GM23248 (cell line): ENCODE results near the gene FCN3. TPM values are rescaled to one million over a fixed set of nuclear protein-coding genes. Genes with fewer than 3 reads are reported as not detected.
A peak's percentile ranks its signal among the peaks of the same experiment; 100 is the strongest.

ENCODE experiments used
- DNase-seq: peaks from one replicate; pipeline ENCODE4 v3.0.0-alpha.2; 2015
- H2AFZ ChIP-seq: fragments of 200-600 bp; sonication (generic); 2 replicates; pipeline ENCODE4 v1.6.1; 2016; ENCODE audit warnings: antibody characterized with exemption
- H3F3A ChIP-seq: fragments of 200-600 bp; sonication (generic); 2 replicates; pipeline ENCODE4 v1.6.1; 2016; ENCODE audit warnings: mild to moderate bottlenecking, antibody characterized with exemption, mixed run types; ENCODE audit not compliant: insufficient read depth
- H3K27ac ChIP-seq: fragments of 200-600 bp; sonication (generic); 2 replicates; pipeline ENCODE4 v1.5.1; 2016; ENCODE audit warnings: mild to moderate bottlenecking
- H3K27me3 ChIP-seq: fragments of 200-600 bp; sonication (generic); replicated peaks from 2 replicates; pipeline ENCODE4 v1.6.1; 2016; ENCODE audit warnings: mild to moderate bottlenecking; ENCODE audit not compliant: insufficient read depth
- H3K36me3 ChIP-seq: fragments of 200-600 bp; sonication (generic); 2 replicates; pipeline ENCODE4 v1.6.1; 2016; ENCODE audit warnings: low read depth, mild to moderate bottlenecking
- H3K4me1 ChIP-seq: fragments of 200-600 bp; sonication (generic); 2 replicates; pipeline ENCODE4 v1.6.1; 2016; ENCODE audit warnings: mild to moderate bottlenecking; ENCODE audit not compliant: insufficient read depth
- H3K4me2 ChIP-seq: fragments of 200-600 bp; sonication (generic); one replicate; pipeline ENCODE4 v1.6.1; 2016; ENCODE audit warnings: mild to moderate bottlenecking; ENCODE audit not compliant: unreplicated experiment
- H3K4me3 ChIP-seq: fragments of 200-600 bp; sonication (generic); 2 replicates; pipeline ENCODE4 v1.5.1; 2016; ENCODE audit warnings: mild to moderate bottlenecking
- H3K79me2 ChIP-seq: fragments of 200-600 bp; sonication (generic); 2 replicates; pipeline ENCODE4 v1.6.1; 2016; ENCODE audit warnings: mild to moderate bottlenecking; ENCODE audit not compliant: insufficient read depth
- H3K9ac ChIP-seq: fragments of 200-600 bp; sonication (generic); 2 replicates; pipeline ENCODE4 v1.6.1; 2016; ENCODE audit warnings: mild to moderate bottlenecking
- H3K9me2 ChIP-seq: fragments of 200-600 bp; sonication (generic); 2 replicates; pipeline ENCODE4 v1.6.1; 2016; ENCODE audit warnings: mixed run types, mild to moderate bottlenecking, moderate library complexity; ENCODE audit not compliant: insufficient read depth
- H3K9me3 ChIP-seq: fragments of 200-600 bp; sonication (generic); one replicate; pipeline ENCODE4 v1.6.1; 2017; ENCODE audit warnings: low read depth
- H4K20me1 ChIP-seq: fragments of 200-600 bp; sonication (generic); 2 replicates; pipeline ENCODE4 v1.6.0; 2016; ENCODE audit not compliant: insufficient read depth
- EZH2 ChIP-seq: fragments of 200-600 bp; sonication (generic); IDR thresholded peaks from 2 replicates; pipeline ENCODE4 v1.6.1; 2018; ENCODE audit warnings: antibody characterized with exemption, mild to moderate bottlenecking; ENCODE audit not compliant: insufficient read depth, poor library complexity, severe bottlenecking
- EZH2phosphoT487 ChIP-seq: fragments of 200-600 bp; sonication (generic); IDR thresholded peaks from 2 replicates; pipeline ENCODE4 v1.6.1; 2018; ENCODE audit warnings: antibody characterized with exemption, moderate library complexity, mild to moderate bottlenecking, low read depth; ENCODE audit not compliant: insufficient read depth
- WGBS, 2 experiments: methylation state at CpG; one replicate each; pipeline ENCODE4 v1.1.6; 2015 to 2017; ENCODE audit warnings: low lambda C conversion rate in 2 of 2, low coverage in 1 of 2; ENCODE audit errors: missing lambda C conversion rate in 2 of 2; 5-methylcytosine and 5-hydroxymethylcytosine counted together
- in situ Hi-C: fragments of 300-500 bp; cut with MboI; formaldehyde crosslinking; loops from 2 replicates; pipeline ENCODE4 v1.15.0; 2020
- polyA plus RNA-seq: library from polyadenylated mRNA; unstranded; fragments of >200 nt; fragmentation: Nextera tagmentation; extraction: Ambion mirVana; gene quantifications from 2 replicates; pipeline ENCODE4 v1.2.1, GENCODE V29; 2016
- total RNA-seq: library from RNA; depleted of rRNA; stranded (reverse); fragments of >200 nt; shearing (Covaris generic); gene quantifications from 2 replicates; pipeline ENCODE4 v1.2.3, GENCODE V29; 2014

FCN3 gene
- total and polyA plus RNA-seq, 2 experiments from 2014 or later = not detected

DNA sequence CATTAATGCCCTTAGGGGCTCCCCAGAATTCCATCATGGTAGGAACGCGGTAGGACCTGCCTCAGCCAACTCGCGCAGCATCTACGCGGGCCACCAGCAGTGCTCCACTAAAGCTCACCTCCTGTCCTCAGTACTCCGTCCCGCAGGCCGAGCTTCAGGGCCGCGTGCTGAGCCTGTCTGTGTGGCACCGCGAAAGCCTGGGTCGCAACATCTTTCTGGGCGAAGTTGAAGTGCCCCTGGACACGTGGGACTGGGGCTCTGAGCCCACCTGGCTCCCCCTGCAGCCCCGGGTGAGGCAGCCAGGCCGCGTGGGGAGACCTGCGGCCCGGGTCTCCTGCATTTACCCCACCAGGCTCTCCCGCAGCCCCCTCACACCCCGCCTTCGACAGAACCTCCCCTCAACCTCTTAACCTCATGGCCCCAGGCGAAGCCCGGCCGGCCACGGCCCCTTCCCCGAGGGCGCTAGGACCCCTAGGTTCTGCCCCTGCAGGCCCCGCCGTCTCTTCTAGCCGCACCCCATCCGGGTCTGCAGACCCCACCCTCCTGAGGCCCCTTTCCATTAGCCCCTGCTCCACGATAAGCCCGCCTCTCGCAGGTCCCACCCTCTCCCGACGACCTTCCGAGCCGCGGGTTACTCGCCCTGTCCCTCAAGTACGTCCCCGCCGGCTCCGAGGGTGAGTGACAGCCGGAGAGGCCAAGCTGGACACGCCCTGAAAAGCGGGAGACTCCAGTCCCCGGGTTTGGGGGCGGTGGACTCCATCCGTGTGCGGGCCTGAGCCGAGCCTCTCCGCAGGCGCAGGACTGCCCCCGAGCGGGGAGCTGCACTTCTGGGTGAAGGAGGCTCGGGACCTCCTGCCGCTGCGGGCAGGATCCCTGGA is 23.7 kb downstream of the FCN3 start:
- H3K27me3 ChIP-seq = no peaks in the 10 kb centered on the region
- no peaks in the 10 kb centered on the region for H3K9me3 ChIP-seq
- TF ChIP-seq EZH2 (no peak), EZH2phosphoT487 (no peak)
- in situ Hi-C loops = no loop called here
- no peaks in the 10 kb centered on the region for H3K79me2 ChIP-seq
- H3K4me1 ChIP-seq = no peaks in the 10 kb centered on the region
- DNase-seq = peak; percentile 49
- no peak overlapping the region for H3K4me2 ChIP-seq
- H3K9ac ChIP-seq = no peak overlapping the region
- no peak overlapping the region for H2AFZ ChIP-seq
- no peaks in the 10 kb centered on the region for H3K9me2 ChIP-seq
- no peak overlapping the region for H3K27ac ChIP-seq
- no peaks in the 10 kb centered on the region for H3F3A ChIP-seq
- no peaks in the 10 kb centered on the region for H3K36me3 ChIP-seq
- WGBS, 2 experiments = 30 to 31% methylated on average over 43 to 57 of the region's 62 CpGs
- H4K20me1 ChIP-seq = no peaks in the 10 kb centered on the region
- no peak overlapping the region for H3K4me3 ChIP-seq

DNA sequence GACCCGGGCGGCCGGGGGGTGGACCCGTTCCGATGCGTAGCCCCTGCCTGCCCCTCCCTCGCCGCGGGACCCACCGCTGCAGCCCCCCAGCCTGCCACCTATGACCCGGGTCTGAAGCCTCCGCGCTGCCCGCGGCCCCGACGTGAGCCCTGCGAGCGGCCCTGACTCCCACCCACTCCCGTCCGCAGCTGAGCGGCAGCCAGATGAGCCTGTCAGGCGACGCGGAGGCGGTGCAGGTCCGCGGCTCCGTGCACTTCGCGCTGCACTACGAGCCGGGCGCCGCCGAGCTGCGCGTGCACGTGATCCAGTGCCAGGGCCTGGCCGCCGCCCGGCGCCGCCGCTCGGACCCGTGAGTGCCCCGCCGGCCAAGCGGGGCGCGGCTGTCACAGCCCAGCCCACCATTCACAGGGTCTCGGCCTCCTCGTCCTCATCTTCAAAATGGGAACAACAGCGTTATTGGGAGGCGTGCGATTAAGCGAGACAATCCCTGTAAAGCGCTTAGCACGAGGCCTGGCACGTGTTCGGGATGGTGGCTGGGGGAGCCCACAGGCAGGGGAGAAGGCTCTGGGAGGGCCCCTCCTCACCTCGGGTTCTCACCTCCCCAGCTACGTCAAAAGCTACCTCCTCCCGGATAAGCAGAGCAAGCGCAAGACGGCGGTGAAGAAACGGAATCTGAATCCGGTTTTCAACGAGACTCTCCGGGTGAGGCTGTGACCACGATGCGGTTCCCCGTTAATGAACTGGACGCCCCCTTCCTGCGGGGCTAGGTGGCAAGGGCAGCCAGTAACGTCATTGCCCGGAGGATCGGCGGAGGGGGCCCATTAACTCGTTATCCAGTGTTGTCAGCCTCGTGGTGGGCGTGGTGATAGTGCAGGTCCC is 24.6 kb downstream of the FCN3 start:
- H3K79me2 ChIP-seq = no peaks in the 10 kb centered on the region
- DNase-seq = peak; percentile 87
- no peaks in the 10 kb centered on the region for H3K4me1 ChIP-seq
- H2AFZ ChIP-seq = peak overlapping the region; percentile 56
- in situ Hi-C loops = no loop called here
- no peaks in the 10 kb centered on the region for H4K20me1 ChIP-seq
- TF ChIP-seq EZH2 = no peak
- no peak for TF ChIP-seq EZH2phosphoT487
- no peaks in the 10 kb centered on the region for H3F3A ChIP-seq
- peak overlapping the region; percentile 66 for H3K4me2 ChIP-seq
- no peaks in the 10 kb centered on the region for H3K27me3 ChIP-seq
- H3K9me3 ChIP-seq = no peaks in the 10 kb centered on the region
- H3K9me2 ChIP-seq = no peaks in the 10 kb centered on the region
- H3K36me3 ChIP-seq = no peaks in the 10 kb centered on the region
- peak overlapping the region; percentile 56 for H3K4me3 ChIP-seq
- peak overlapping the region; percentile 32 for H3K9ac ChIP-seq
- WGBS, 2 experiments = 9 to 12% methylated on average over 60 to 71 of the region's 84 CpGs
- H3K27ac ChIP-seq = no peak overlapping the region

DNA sequence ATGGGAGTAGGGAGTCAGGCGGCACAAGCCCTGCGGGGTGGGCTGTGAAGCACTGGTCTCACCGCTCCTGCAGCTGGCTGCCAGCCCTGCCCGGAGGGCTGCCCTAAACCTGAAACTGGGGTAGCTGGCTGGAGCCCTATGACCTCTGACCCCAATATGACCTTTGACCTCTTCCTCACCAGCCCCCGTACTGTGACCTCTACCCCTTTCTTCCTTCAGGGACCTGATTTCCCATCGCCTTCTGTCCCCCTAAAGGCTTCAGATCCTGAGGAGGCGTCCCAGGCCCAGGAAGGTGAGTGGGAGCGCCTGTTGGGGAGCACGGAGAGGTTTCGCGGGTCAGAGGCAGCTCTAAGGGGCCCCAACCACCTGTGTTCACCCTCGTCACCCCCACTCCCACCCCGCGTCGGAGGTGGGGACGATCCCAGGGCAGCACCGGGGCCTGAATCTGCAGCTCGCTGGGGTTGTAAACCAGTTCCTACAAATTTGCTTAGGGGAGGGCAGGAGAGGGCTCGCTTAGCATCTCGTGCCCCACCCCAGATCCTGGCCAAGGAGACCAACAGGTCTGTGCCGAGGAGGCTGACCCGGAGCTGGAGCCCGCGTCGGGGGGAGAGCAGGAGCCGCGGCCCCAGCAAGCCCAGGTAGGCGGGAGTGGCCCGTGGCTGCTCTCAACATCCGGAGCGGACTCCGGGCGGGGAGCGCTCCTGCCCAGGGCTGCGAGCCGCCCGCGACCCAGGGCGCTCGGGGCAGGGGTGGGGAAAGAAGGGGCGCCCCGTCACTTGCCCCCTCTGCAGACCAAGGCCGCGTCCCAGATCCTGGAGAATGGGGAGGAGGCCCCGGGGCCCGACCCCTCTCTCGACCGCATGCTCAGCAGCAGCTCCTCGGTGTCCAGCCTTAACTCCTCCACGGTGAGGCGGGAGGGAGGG is 25.5 kb downstream of the FCN3 start:
- Histone ChIP-seq H3K9me2 (no peaks in the 10 kb centered on the region), H3K36me3 (no peaks in the 10 kb centered on the region), H3K27ac (no peak overlapping the region), H3K4me2 (peak overlapping the region; percentile 66), H2AFZ (peak overlapping the region; percentile 56), H3K4me3 (peak overlapping the region; percentile 56), H3K27me3 (no peaks in the 10 kb centered on the region), H4K20me1 (no peaks in the 10 kb centered on the region), H3F3A (no peaks in the 10 kb centered on the region), H3K79me2 (no peaks in the 10 kb centered on the region), H3K9me3 (no peaks in the 10 kb centered on the region), H3K4me1 (no peaks in the 10 kb centered on the region), H3K9ac (peak overlapping the region; percentile 32)
- TF ChIP-seq EZH2phosphoT487 (no peak), EZH2 (no peak)
- WGBS, 2 experiments = 24 to 25% methylated on average over 37 to 46 of the region's 51 CpGs
- peak; percentile 47 for DNase-seq
- in situ Hi-C loops = no loop called here
